Mesenchymal stem cell (in vitro differentiated cells and primary cell): ENCODE measurements around the gene PNPT1.

ENCODE experiments used
- DNase-seq: peaks from one replicate; pipeline ENCODE4 v3.0.0-alpha.2; 2013
- H2AFZ ChIP-seq: one replicate; pipeline ENCODE4 v1.6.1; 2013; ENCODE audit warnings: low read depth, mild to moderate bottlenecking, control low read depth, inconsistent platforms, low read length, moderate library complexity
- H2AK5ac ChIP-seq: 2 replicates; pipeline ENCODE4 v1.6.1; 2013; ENCODE audit warnings: low read length, moderate library complexity, mild to moderate bottlenecking, inconsistent platforms; ENCODE audit not compliant: severe bottlenecking
- H2BK120ac ChIP-seq: one replicate; pipeline ENCODE4 v1.6.1; 2013; ENCODE audit warnings: low read depth, mild to moderate bottlenecking, inconsistent platforms, low read length, moderate library complexity
- H2BK12ac ChIP-seq, 2 experiments: one replicate each; pipeline ENCODE4 v1.6.1; 2013; ENCODE audit warnings: inconsistent platforms in 2 of 2, low read length in 2 of 2, mild to moderate bottlenecking in 2 of 2, moderate library complexity in 2 of 2, control low read depth in 1 of 2
- H2BK15ac ChIP-seq: one replicate; pipeline ENCODE4 v1.6.1; 2013; ENCODE audit warnings: mild to moderate bottlenecking, low read depth, inconsistent platforms; ENCODE audit not compliant: poor library complexity, severe bottlenecking
- H2BK5ac ChIP-seq: 2 replicates; pipeline ENCODE4 v1.6.1; 2013; ENCODE audit warnings: low read depth, mild to moderate bottlenecking, low read length, control low read depth, inconsistent platforms; ENCODE audit not compliant: poor library complexity, severe bottlenecking
- H3K14ac ChIP-seq, 2 experiments: one replicate each; pipeline ENCODE4 v1.6.1; 2013; ENCODE audit warnings: inconsistent platforms in 2 of 2, low read length in 2 of 2, control low read depth in 1 of 2, mild to moderate bottlenecking in 1 of 2, moderate library complexity in 1 of 2
- H3K18ac ChIP-seq, 2 experiments: one replicate each; pipeline ENCODE4 v1.6.1; 2013; ENCODE audit warnings: inconsistent platforms in 2 of 2, low read length in 2 of 2, control low read depth in 1 of 2, low read depth in 1 of 2, mild to moderate bottlenecking in 1 of 2
- H3K23ac ChIP-seq, 2 experiments: one replicate each; pipeline ENCODE4 v1.6.1; 2013; ENCODE audit warnings: inconsistent platforms in 2 of 2, low read length in 2 of 2, mild to moderate bottlenecking in 2 of 2, moderate library complexity in 2 of 2, control low read depth in 1 of 2
- H3K27ac ChIP-seq: 2 replicates; pipeline ENCODE4 v1.5.1; 2013; ENCODE audit warnings: mild to moderate bottlenecking, moderate library complexity, low read length, control low read depth, inconsistent platforms; ENCODE audit not compliant: poor library complexity, severe bottlenecking
- H3K27me3 ChIP-seq, 2 experiments: 2 replicates each; pipeline versions ENCODE4 v1.6.1 to v1.7.0; 2013; ENCODE audit warnings: low read length in 2 of 2, mild to moderate bottlenecking in 2 of 2, moderate library complexity in 2 of 2, control low read depth in 1 of 2, inconsistent platforms in 1 of 2; ENCODE audit not compliant: control insufficient read depth in 1 of 2, insufficient read depth in 1 of 2
- H3K36me3 ChIP-seq, 2 experiments: 2 replicates each; pipeline versions ENCODE4 v1.6.1 to v1.7.0; 2013; ENCODE audit warnings: low read length in 2 of 2, control low read depth in 1 of 2, inconsistent platforms in 1 of 2, low read depth in 1 of 2, mild to moderate bottlenecking in 1 of 2; ENCODE audit not compliant: insufficient read depth in 2 of 2, control insufficient read depth in 1 of 2
- H3K4ac ChIP-seq, 2 experiments: one replicate each; pipeline ENCODE4 v1.6.1; 2013; ENCODE audit warnings: inconsistent platforms in 2 of 2, low read length in 2 of 2, mild to moderate bottlenecking in 2 of 2, moderate library complexity in 2 of 2, control low read depth in 1 of 2, low read depth in 1 of 2
- H3K4me1 ChIP-seq: 2 replicates; pipeline ENCODE4 v1.6.1; 2013; ENCODE audit warnings: low read depth, low read length, control low read depth; ENCODE audit not compliant: control insufficient read depth, insufficient read depth
- H3K4me2 ChIP-seq: 2 replicates; pipeline ENCODE4 v1.6.1; 2013; ENCODE audit warnings: low read length, mild to moderate bottlenecking, inconsistent platforms; ENCODE audit not compliant: poor library complexity, severe bottlenecking
- H3K4me3 ChIP-seq, 2 experiments: 2 replicates each; pipeline versions ENCODE4 v1.5.1 to v1.7.0; 2013; ENCODE audit warnings: low read length in 2 of 2, mild to moderate bottlenecking in 2 of 2, control low read depth in 1 of 2, low read depth in 1 of 2; ENCODE audit not compliant: insufficient read depth in 1 of 2
- H3K79me1 ChIP-seq: replicated peaks from 2 replicates; pipeline ENCODE4 v1.6.1; 2013; ENCODE audit warnings: mild to moderate bottlenecking, control low read depth, low read length, inconsistent platforms; ENCODE audit not compliant: poor library complexity, severe bottlenecking
- H3K9ac ChIP-seq: 2 replicates; pipeline ENCODE4 v1.7.0; 2013; ENCODE audit warnings: mild to moderate bottlenecking, low read length, moderate library complexity
- H3K9me3 ChIP-seq: 2 replicates; pipeline ENCODE4 v1.7.0; 2013; ENCODE audit warnings: mild to moderate bottlenecking, low read length; ENCODE audit not compliant: control insufficient read depth
- H4K8ac ChIP-seq: one replicate; pipeline ENCODE4 v1.6.1; 2013; ENCODE audit warnings: inconsistent platforms, mild to moderate bottlenecking, low read length, moderate library complexity
- H4K91ac ChIP-seq: one replicate; pipeline ENCODE4 v1.6.1; 2013; ENCODE audit warnings: mild to moderate bottlenecking, low read length, inconsistent platforms
- WGBS: methylation state at CpG from one replicate; pipeline ENCODE4 v1.1.7; 2013; ENCODE audit warnings: mixed read lengths; 5-methylcytosine and 5-hydroxymethylcytosine counted together

PNPT1 gene

DNA sequence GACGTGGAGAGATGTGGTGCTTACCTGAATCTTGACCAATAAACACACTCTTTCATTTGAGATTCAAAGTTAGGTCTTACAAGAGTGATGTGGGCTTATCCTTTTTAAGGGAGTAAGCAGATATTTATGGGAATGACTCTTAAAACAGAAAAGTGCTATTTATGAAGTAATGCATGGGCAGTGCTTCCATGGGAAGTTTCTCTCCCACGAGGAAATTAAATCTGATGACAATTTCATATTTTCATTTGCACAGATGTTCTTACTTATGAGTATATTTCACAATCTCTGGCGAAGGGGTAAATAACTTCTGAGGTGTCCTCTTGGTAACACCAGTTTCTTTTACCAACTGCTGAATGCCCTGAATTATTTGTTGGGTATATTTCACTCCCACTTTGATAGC lies 21.0 kb downstream of the PNPT1 start:
- Histone ChIP-seq H3K4me1 (no peaks in the 10 kb centered on the region), H4K91ac (no peak overlapping the region), H3K4me2 (no peak overlapping the region), H2BK120ac (no peak overlapping the region), H3K18ac (no peak overlapping the region), H2BK5ac (no peak overlapping the region), H3K9ac (peak overlapping the region; percentile 57), H2BK12ac (no peak overlapping the region), H3K27me3 (no peaks in the 10 kb centered on the region), H4K8ac (no peak overlapping the region), H3K27ac (no peak overlapping the region), H3K4ac (no peak overlapping the region), H3K23ac (no peak overlapping the region), H2AK5ac (no peak overlapping the region), H3K4me3 (no peak overlapping the region), H3K14ac (no peak overlapping the region), H3K79me1 (peaks cover 5% of the 10 kb centered on the region), H3K36me3 (peaks cover 14 to 47% of the 10 kb centered on the region in 2 experiments), H2BK15ac (no peak overlapping the region), H2AFZ (no peak overlapping the region), H3K9me3 (no peaks in the 10 kb centered on the region)
- no CpG with 5 or more reads among the region's 3 CpGs for WGBS
- DNase-seq: no peak

DNA sequence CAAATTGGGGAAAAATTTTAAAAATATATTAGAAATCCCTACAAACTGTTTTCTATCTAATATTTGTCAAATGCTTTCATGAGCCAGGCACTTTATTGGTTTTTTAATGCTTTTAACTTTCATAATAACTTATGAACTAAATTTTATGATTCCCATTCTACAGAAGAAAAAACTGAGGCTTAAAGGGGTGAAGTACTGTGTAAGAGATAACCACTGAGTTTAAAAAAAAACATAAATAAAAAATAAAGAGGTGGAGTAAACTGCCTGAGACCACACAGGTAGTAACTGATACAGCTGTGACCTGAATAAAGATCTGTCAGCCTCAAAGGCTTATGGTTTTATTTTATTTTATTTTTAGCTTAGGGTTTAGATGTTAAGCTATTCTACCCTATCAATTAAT lies 24.7 kb downstream of the PNPT1 start:
- H2AFZ ChIP-seq: no peak overlapping the region
- H4K91ac ChIP-seq: no peak overlapping the region
- no peak overlapping the region for H2AK5ac ChIP-seq
- H3K18ac ChIP-seq: no peak overlapping the region
- DNase-seq: no peak
- no peaks in the 10 kb centered on the region for H3K27me3 ChIP-seq
- H3K9me3 ChIP-seq: no peaks in the 10 kb centered on the region
- no peaks in the 10 kb centered on the region for H3K4me1 ChIP-seq
- no peak overlapping the region for H3K14ac ChIP-seq
- no peak overlapping the region for H2BK12ac ChIP-seq
- no peak overlapping the region for H3K9ac ChIP-seq
- no peak overlapping the region for H2BK15ac ChIP-seq
- no peak overlapping the region for H3K4me2 ChIP-seq
- H4K8ac ChIP-seq: no peak overlapping the region
- H2BK120ac ChIP-seq: no peak overlapping the region
- H3K4me3 ChIP-seq: no peak overlapping the region
- no peak overlapping the region for H3K27ac ChIP-seq
- H3K23ac ChIP-seq: no peak overlapping the region
- no peak overlapping the region for H2BK5ac ChIP-seq
- no peaks in the 10 kb centered on the region for H3K79me1 ChIP-seq
- H3K36me3 ChIP-seq: peaks cover 11 to 50% of the 10 kb centered on the region in 2 experiments
- no peak overlapping the region for H3K4ac ChIP-seq

DNA sequence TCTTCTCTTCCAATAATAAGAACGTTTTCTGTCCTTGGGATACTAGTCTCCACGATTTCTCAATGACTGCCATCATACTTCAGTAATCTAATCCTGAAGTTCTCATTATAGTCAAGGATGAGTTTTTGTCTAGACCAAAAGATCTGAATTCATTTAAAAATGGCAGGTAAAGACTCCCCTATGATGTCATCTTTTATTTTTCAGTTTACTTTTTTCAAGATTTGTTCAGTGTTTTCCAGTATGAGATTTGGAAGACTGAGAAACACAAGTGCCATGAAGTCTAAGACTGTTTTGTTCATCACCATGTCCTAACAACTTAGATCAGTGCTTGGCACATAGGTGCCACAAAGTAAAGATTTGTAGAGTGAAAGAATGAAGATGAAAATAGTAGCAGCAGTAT lies 40.4 kb downstream of the PNPT1 start:
- Histone ChIP-seq H3K36me3 (peaks cover 3 to 57% of the 10 kb centered on the region in 2 experiments), H3K4ac (no peak overlapping the region), H3K79me1 (peaks cover 2% of the 10 kb centered on the region), H3K23ac (no peak overlapping the region), H3K18ac (no peak overlapping the region), H2BK15ac (no peak overlapping the region), H3K9ac (no peak overlapping the region), H3K9me3 (no peaks in the 10 kb centered on the region), H3K4me1 (no peaks in the 10 kb centered on the region), H2AK5ac (no peak overlapping the region), H3K27ac (no peak overlapping the region), H4K91ac (no peak overlapping the region), H3K14ac (no peak overlapping the region), H3K4me3 (no peak overlapping the region), H2BK5ac (no peak overlapping the region), H3K4me2 (no peak overlapping the region), H3K27me3 (no peaks in the 10 kb centered on the region), H2AFZ (no peak overlapping the region), H2BK12ac (no peak overlapping the region), H4K8ac (no peak overlapping the region), H2BK120ac (no peak overlapping the region)
- DNase-seq: no peak
- WGBS: no CpG with 5 or more reads among the region's 2 CpGs

DNA sequence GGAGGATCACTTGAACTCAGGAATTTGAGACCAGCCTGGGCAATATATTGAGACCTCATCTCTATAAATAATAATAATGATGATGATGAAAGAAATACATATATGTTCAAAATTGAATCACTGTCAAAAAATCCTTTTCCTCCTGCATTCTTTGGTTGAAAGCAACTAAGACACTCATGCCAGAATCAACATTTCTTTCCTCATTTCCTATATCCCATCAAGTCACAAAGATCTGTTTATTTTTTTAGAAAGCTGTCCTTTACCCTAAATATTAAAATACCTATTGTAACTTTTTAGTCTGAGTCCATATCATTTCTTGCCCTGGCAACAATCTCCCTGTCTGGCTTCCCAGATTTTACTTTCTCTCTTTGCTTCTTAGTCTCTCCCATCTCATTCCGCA lies 44.4 kb downstream of the PNPT1 start:
- H3K23ac ChIP-seq: no peak overlapping the region
- no peak overlapping the region for H2BK5ac ChIP-seq
- no peaks in the 10 kb centered on the region for H3K9me3 ChIP-seq
- no peak overlapping the region for H2BK12ac ChIP-seq
- no peak overlapping the region for H3K14ac ChIP-seq
- no peak overlapping the region for H2AK5ac ChIP-seq
- no peak overlapping the region for H2BK120ac ChIP-seq
- H3K9ac ChIP-seq: no peak overlapping the region
- DNase-seq: no peak
- no peak overlapping the region for H4K8ac ChIP-seq
- no peak overlapping the region for H2AFZ ChIP-seq
- WGBS: 88% methylated on average over 1 of the region's 1 CpG
- H4K91ac ChIP-seq: no peak overlapping the region
- no peak overlapping the region for H3K4me2 ChIP-seq
- peaks cover 6 to 47% of the 10 kb centered on the region in 2 experiments for H3K36me3 ChIP-seq
- H3K18ac ChIP-seq: no peak overlapping the region
- H3K79me1 ChIP-seq: no peaks in the 10 kb centered on the region
- H3K4me3 ChIP-seq: no peak overlapping the region
- no peaks in the 10 kb centered on the region for H3K27me3 ChIP-seq
- no peaks in the 10 kb centered on the region for H3K4me1 ChIP-seq
- H3K4ac ChIP-seq: no peak overlapping the region
- H2BK15ac ChIP-seq: no peak overlapping the region
- no peak overlapping the region for H3K27ac ChIP-seq
